HEK293 (cell line): ENCODE results near the gene DMPK.

ENCODE experiments used
- AEBP2 ChIP-seq: fragments of 450-650 bp; formaldehyde crosslinking; IDR thresholded peaks from 2 replicates; pipeline ENCODE4 v1.5.1; 2016; ENCODE audit warnings: missing biosample characterization, missing genetic modification characterization, borderline replicate concordance
- CTCF ChIP-seq: fragments of 450-650 bp; formaldehyde crosslinking; IDR thresholded peaks from 2 replicates; pipeline ENCODE4 v1.5.1; 2016; ENCODE audit warnings: missing biosample characterization, missing genetic modification characterization
- ELK4 ChIP-seq: IDR thresholded peaks from 2 replicates; pipeline ENCODE4 v1.6.1; 2011; ENCODE audit warnings: mild to moderate bottlenecking, low read depth, low read length, borderline replicate concordance
- KLF1 ChIP-seq: fragments of 450-650 bp; formaldehyde crosslinking; IDR thresholded peaks from 2 replicates; pipeline ENCODE4 v1.5.1; 2016; ENCODE audit warnings: missing biosample characterization, missing genetic modification characterization
- KLF9 ChIP-seq: fragments of 450-650 bp; formaldehyde crosslinking; IDR thresholded peaks from 2 replicates; pipeline ENCODE4 v1.5.1; 2016; ENCODE audit warnings: missing biosample characterization, missing genetic modification characterization, low read depth
- REST ChIP-seq: fragments of 450-650 bp; formaldehyde crosslinking; IDR thresholded peaks from 2 replicates; pipeline ENCODE4 v1.5.1; 2016; ENCODE audit warnings: missing biosample characterization, missing genetic modification characterization
- TCF7L2 ChIP-seq: IDR thresholded peaks from 2 replicates; pipeline ENCODE4 v1.6.1; 2011; ENCODE audit warnings: low read depth, mild to moderate bottlenecking, inconsistent platforms, low read length, moderate library complexity, borderline replicate concordance
- ZBTB20 ChIP-seq: fragments of 450-650 bp; formaldehyde crosslinking; IDR thresholded peaks from 2 replicates; pipeline ENCODE4 v1.5.1; 2016; ENCODE audit warnings: missing biosample characterization, missing genetic modification characterization
- ZNF274 ChIP-seq, 2 experiments: fragments of 200-500 bp in 1 of 2; fragments of 450-650 bp in 1 of 2; sonication (Bioruptor generic) in 1 of 2; formaldehyde crosslinking in 1 of 2; IDR thresholded peaks; 2 replicates each; pipeline versions ENCODE4 v1.5.1 to v1.6.1; 2014 to 2016; ENCODE audit warnings: borderline replicate concordance in 1 of 2, inconsistent platforms in 1 of 2, low read length in 1 of 2, missing biosample characterization in 1 of 2, missing genetic modification characterization in 1 of 2
- ZNF302 ChIP-seq: fragments of 450-650 bp; formaldehyde crosslinking; IDR thresholded peaks from 2 replicates; pipeline ENCODE4 v1.5.1; 2016; ENCODE audit warnings: missing biosample characterization, missing genetic modification characterization, low read depth
- ZNF350 ChIP-seq: fragments of 450-650 bp; formaldehyde crosslinking; IDR thresholded peaks from 2 replicates; pipeline ENCODE4 v1.5.0; 2017; ENCODE audit warnings: missing biosample characterization, mild to moderate bottlenecking, missing genetic modification characterization
- ZNF416 ChIP-seq: fragments of 450-650 bp; formaldehyde crosslinking; IDR thresholded peaks from 2 replicates; pipeline ENCODE4 v1.5.1; 2016; ENCODE audit warnings: missing biosample characterization, missing genetic modification characterization
- ZNF473 ChIP-seq: fragments of 450-650 bp; formaldehyde crosslinking; IDR thresholded peaks from 2 replicates; pipeline ENCODE4 v1.5.1; 2017; ENCODE audit warnings: missing biosample characterization, missing genetic modification characterization
- ZNF843 ChIP-seq: fragments of 450-650 bp; formaldehyde crosslinking; IDR thresholded peaks from 2 replicates; pipeline ENCODE4 v1.5.1; 2016; ENCODE audit warnings: missing biosample characterization, missing genetic modification characterization

GRCh38 chr19:45812297-45812696 is 30.0 kb upstream of the DMPK start:
- TF ChIP-seq ELK4 (no peak), CTCF (tag by site-specific recombination) (no peak), KLF1 (tag by site-specific recombination) (no peak), ZBTB20 (tag by site-specific recombination) (no peak), REST (no peak), ZNF843 (no peak), ZNF416 (no peak), ZNF274 (IDR thresholded peaks at IDR 0.05; ENCODE audit: low read length) (no peak), ZNF274 (tag by site-specific recombination; IDR thresholded peaks at IDR 0.05; ENCODE audit: borderline replicate concordance) (no peak), ZNF302 (no peak), AEBP2 (no peak), TCF7L2 (no peak), ZNF350 (tag by site-specific recombination) (no peak), ZNF473 (tag by site-specific recombination) (no peak), KLF9 (tag by site-specific recombination) (no peak)
